LNCAP (cell line): Measurements from ENCODE around the gene PIK3C2B.

Experiments used
- CTCF ChIP-seq: fragments of 450-650 bp; IDR thresholded peaks from 2 replicates; pipeline ENCODE4 v1.5.1; 2017; ENCODE audit warnings: mild to moderate bottlenecking

The PIK3C2B gene

GRCh38 chr1:204478172-204478899, 16.3 kb downstream of the PIK3C2B start:
- TF ChIP-seq CTCF, result no peak

- TF ChIP-seq CTCF, result no peak
These were observed 17.4 kb downstream of the PIK3C2B start for GRCh38 chr1:204477036-204477740.

GRCh38 chr1:204476563-204476962, 18.0 kb downstream of the PIK3C2B start:
- no peak for TF ChIP-seq CTCF

- TF ChIP-seq CTCF, result no peak
These were observed 18.8 kb downstream of the PIK3C2B start for GRCh38 chr1:204475656-204476432.

- TF ChIP-seq CTCF, result no peak
These were observed 21.1 kb downstream of the PIK3C2B start for GRCh38 chr1:204473400-204473965.

- no peak for TF ChIP-seq CTCF
These were observed 21.9 kb downstream of the PIK3C2B start for GRCh38 chr1:204472660-204473059.

GRCh38 chr1:204471687-204472086, 22.9 kb downstream of the PIK3C2B start:
- no peak for TF ChIP-seq CTCF
